HepG2 (cell line): Measurements from ENCODE around the gene MAFB. TPM values are rescaled to one million over a fixed set of nuclear protein-coding genes. Genes with fewer than 3 reads are reported as not detected.

Experiments used
- FOXK1 ChIP-seq: sonication (generic); formaldehyde crosslinking; IDR thresholded peaks from 2 replicates; pipeline ENCODE4 v1.4.0; 2020; ENCODE audit warnings: low read depth, missing genetic modification reagents, borderline replicate concordance
- IRX3 ChIP-seq: sonication (generic); formaldehyde crosslinking; IDR thresholded peaks from 2 replicates; pipeline ENCODE4 v1.8.1; 2023; ENCODE audit warnings: mild to moderate bottlenecking, low read depth, missing genetic modification reagents, borderline replicate concordance
- MAZ ChIP-seq, 2 experiments: sonication (generic) in 1 of 2; formaldehyde crosslinking in 1 of 2; IDR thresholded peaks; 2 replicates each; pipeline versions ENCODE4 v1.5.0 to v1.6.1; 2012 to 2020; ENCODE audit warnings: low read depth in 2 of 2, mild to moderate bottlenecking in 2 of 2, borderline replicate concordance in 1 of 2, improper control_type of control experiment in 1 of 2, low read length in 1 of 2, missing genetic modification reagents in 1 of 2, moderate library complexity in 1 of 2
- ZNF331 ChIP-seq: sonication (generic); formaldehyde crosslinking; IDR thresholded peaks from 2 replicates; pipeline ENCODE4 v1.4.0; 2020; ENCODE audit warnings: missing genetic modification reagents
- ZNF33B ChIP-seq: sonication (generic); formaldehyde crosslinking; IDR thresholded peaks from 2 replicates; pipeline ENCODE4 v1.5.1; 2020; ENCODE audit warnings: mild to moderate bottlenecking, missing genetic modification reagents
- ZNF589 ChIP-seq: sonication (generic); formaldehyde crosslinking; conservative IDR thresholded peaks from 2 replicates; pipeline ENCODE4 v1.8.0; 2022; ENCODE audit warnings: mild to moderate bottlenecking, moderate library complexity, missing genetic modification reagents
- ZNF7 ChIP-seq: IDR thresholded peaks from 2 replicates; pipeline ENCODE4 v1.6.1; 2016; ENCODE audit warnings: missing biosample characterization, missing genetic modification reagents
- polyA plus RNA-seq, 8 experiments: library from polyadenylated mRNA; depleted of rRNA in 3 of 8; stranded (reverse) in 7 of 8; unstranded in 1 of 8; fragments of >200 nt; fragmentation: Illumina TruSeq in 4 of 8; extraction: Trizol in 4 of 8; gene quantifications; 2 replicates each; pipeline versions ENCODE4 v1.2.1 to v1.2.3, GENCODE V29; 2011 to 2016; ENCODE audit warnings: low read depth in 4 of 8, missing spikeins in 1 of 8, mixed read lengths in 1 of 8; ENCODE audit not compliant: insufficient read depth in 1 of 8
- total RNA-seq, 5 experiments: library from RNA; depleted of rRNA; stranded (reverse); fragments of >200 nt; fragmentation: Illumina TruSeq; extraction: Trizol; gene quantifications; 2 replicates each; pipeline ENCODE4 v1.2.3, GENCODE V29; 2016; ENCODE audit warnings: low read depth in 1 of 5
- TF ChIP-seq, protein P1 (sequence below), 2 experiments: sonication (generic) in 1 of 2; formaldehyde crosslinking in 1 of 2; IDR thresholded peaks; 2 replicates each; pipeline versions ENCODE4 v1.4.0 to v1.6.1; 2016 to 2020; ENCODE audit warnings: borderline replicate concordance in 1 of 2, low read depth in 1 of 2, mild to moderate bottlenecking in 1 of 2, missing genetic modification reagents in 1 of 2
- TF ChIP-seq, protein P2 (sequence below): sonication (generic); formaldehyde crosslinking; IDR thresholded peaks from 2 replicates; pipeline ENCODE4 v1.4.0; 2020; ENCODE audit warnings: low read depth, mild to moderate bottlenecking, missing genetic modification reagents
- TF ChIP-seq, protein P3 (sequence below): sonication (generic); formaldehyde crosslinking; IDR thresholded peaks from 2 replicates; pipeline ENCODE4 v1.4.0; 2020; ENCODE audit warnings: mild to moderate bottlenecking, missing genetic modification reagents, borderline replicate concordance
- TF ChIP-seq, protein P4 (sequence below): sonication (generic); formaldehyde crosslinking; IDR thresholded peaks from 2 replicates; pipeline ENCODE4 v1.5.0; 2020; ENCODE audit warnings: mild to moderate bottlenecking, missing genetic modification reagents
- TF ChIP-seq, protein P5 (sequence below): sonication (generic); formaldehyde crosslinking; IDR thresholded peaks from 2 replicates; pipeline ENCODE4 v1.5.1; 2020; ENCODE audit warnings: mild to moderate bottlenecking, missing genetic modification reagents

The MAFB gene
- total and polyA plus RNA-seq, 2 of the 13 experiments (the other 11 are each of a cell fraction or from before 2014, with no cell fraction given) = 0.08 to 0.11 TPM

DNA sequence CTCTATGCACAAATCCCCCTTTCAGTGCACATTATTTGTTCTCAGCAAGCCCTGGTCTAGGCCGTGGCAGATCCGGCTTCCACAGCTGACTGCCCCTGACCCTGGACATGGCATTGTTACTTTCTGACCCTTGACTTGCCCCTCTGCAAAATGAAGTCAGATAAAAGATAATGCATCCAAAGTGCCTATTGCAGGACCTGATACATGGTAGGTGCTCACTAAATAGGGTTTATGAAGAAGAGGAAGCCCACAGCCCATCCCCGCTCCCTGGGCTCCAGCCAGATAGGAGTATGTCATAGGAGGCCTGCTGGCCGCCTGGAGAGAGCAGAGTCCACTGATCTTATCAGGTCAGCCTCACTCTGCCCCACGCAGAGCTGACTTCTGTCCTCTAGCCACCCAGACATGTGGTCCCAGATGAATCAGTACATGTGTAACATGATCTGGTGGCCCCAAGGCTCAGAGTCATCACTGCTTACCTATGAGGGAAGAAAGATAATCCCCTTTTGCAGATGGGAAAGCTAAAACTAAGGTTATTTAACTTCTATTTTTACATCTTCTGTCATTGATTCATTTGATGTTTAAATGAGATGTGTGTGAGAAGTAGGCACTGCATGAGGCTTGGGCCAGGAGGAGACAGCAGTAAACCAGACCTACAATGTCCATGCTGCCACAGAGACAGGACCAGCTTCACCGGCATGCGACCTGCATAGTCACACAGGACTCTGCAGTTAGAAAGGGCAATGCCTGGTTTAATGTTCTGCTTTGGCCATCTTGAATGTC lies 20.4 kb downstream of the MAFB start (continued):
- TF ChIP-seq, protein P1, sequence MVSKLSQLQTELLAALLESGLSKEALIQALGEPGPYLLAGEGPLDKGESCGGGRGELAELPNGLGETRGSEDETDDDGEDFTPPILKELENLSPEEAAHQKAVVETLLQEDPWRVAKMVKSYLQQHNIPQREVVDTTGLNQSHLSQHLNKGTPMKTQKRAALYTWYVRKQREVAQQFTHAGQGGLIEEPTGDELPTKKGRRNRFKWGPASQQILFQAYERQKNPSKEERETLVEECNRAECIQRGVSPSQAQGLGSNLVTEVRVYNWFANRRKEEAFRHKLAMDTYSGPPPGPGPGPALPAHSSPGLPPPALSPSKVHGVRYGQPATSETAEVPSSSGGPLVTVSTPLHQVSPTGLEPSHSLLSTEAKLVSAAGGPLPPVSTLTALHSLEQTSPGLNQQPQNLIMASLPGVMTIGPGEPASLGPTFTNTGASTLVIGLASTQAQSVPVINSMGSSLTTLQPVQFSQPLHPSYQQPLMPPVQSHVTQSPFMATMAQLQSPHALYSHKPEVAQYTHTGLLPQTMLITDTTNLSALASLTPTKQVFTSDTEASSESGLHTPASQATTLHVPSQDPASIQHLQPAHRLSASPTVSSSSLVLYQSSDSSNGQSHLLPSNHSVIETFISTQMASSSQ (IDR thresholded peaks at IDR 0.05; ENCODE audit: low read depth) = peak; percentile 28; the same call in 1 of the 2 replicates
- TF ChIP-seq, protein P1 (CRISPR knock-in tag; IDR thresholded peaks at IDR 0.05; ENCODE audit: borderline replicate concordance) = no peak
- TF ChIP-seq, protein P2, sequence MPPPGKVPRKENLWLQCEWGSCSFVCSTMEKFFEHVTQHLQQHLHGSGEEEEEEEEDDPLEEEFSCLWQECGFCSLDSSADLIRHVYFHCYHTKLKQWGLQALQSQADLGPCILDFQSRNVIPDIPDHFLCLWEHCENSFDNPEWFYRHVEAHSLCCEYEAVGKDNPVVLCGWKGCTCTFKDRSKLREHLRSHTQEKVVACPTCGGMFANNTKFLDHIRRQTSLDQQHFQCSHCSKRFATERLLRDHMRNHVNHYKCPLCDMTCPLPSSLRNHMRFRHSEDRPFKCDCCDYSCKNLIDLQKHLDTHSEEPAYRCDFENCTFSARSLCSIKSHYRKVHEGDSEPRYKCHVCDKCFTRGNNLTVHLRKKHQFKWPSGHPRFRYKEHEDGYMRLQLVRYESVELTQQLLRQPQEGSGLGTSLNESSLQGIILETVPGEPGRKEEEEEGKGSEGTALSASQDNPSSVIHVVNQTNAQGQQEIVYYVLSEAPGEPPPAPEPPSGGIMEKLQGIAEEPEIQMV (CRISPR knock-in tag) = no peak
- TF ChIP-seq, protein P3, sequence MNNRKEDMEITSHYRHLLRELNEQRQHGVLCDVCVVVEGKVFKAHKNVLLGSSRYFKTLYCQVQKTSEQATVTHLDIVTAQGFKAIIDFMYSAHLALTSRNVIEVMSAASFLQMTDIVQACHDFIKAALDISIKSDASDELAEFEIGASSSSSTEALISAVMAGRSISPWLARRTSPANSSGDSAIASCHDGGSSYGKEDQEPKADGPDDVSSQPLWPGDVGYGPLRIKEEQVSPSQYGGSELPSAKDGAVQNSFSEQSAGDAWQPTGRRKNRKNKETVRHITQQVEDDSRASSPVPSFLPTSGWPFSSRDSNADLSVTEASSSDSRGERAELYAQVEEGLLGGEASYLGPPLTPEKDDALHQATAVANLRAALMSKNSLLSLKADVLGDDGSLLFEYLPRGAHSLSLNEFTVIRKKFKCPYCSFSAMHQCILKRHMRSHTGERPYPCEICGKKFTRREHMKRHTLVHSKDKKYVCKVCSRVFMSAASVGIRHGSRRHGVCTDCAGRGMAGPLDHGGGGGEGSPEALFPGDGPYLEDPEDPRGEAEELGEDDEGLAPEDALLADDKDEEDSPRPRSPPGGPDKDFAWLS (CRISPR knock-in tag) = no peak
- TF ChIP-seq, protein P4, sequence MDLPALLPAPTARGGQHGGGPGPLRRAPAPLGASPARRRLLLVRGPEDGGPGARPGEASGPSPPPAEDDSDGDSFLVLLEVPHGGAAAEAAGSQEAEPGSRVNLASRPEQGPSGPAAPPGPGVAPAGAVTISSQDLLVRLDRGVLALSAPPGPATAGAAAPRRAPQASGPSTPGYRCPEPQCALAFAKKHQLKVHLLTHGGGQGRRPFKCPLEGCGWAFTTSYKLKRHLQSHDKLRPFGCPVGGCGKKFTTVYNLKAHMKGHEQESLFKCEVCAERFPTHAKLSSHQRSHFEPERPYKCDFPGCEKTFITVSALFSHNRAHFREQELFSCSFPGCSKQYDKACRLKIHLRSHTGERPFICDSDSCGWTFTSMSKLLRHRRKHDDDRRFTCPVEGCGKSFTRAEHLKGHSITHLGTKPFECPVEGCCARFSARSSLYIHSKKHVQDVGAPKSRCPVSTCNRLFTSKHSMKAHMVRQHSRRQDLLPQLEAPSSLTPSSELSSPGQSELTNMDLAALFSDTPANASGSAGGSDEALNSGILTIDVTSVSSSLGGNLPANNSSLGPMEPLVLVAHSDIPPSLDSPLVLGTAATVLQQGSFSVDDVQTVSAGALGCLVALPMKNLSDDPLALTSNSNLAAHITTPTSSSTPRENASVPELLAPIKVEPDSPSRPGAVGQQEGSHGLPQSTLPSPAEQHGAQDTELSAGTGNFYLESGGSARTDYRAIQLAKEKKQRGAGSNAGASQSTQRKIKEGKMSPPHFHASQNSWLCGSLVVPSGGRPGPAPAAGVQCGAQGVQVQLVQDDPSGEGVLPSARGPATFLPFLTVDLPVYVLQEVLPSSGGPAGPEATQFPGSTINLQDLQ = no peak
- TF ChIP-seq ZNF331 (peak; percentile 69; the same call in 1 of the 2 replicates), MAZ (IDR thresholded peaks at IDR 0.05; ENCODE audit: borderline replicate concordance, low read depth, low read length) (peak; percentile 49; the same call in 1 of the 2 replicates), MAZ (CRISPR knock-in tag; IDR thresholded peaks at IDR 0.05; ENCODE audit: low read depth) (peak; percentile 82), FOXK1 (CRISPR knock-in tag) (no peak), ZNF7 (CRISPR knock-in tag) (no peak), IRX3 (CRISPR knock-in tag) (no peak), ZNF589 (CRISPR knock-in tag) (peak; percentile 79), ZNF33B (CRISPR knock-in tag) (no peak; the same call in 1 of the 2 replicates)
- TF ChIP-seq, protein P5, sequence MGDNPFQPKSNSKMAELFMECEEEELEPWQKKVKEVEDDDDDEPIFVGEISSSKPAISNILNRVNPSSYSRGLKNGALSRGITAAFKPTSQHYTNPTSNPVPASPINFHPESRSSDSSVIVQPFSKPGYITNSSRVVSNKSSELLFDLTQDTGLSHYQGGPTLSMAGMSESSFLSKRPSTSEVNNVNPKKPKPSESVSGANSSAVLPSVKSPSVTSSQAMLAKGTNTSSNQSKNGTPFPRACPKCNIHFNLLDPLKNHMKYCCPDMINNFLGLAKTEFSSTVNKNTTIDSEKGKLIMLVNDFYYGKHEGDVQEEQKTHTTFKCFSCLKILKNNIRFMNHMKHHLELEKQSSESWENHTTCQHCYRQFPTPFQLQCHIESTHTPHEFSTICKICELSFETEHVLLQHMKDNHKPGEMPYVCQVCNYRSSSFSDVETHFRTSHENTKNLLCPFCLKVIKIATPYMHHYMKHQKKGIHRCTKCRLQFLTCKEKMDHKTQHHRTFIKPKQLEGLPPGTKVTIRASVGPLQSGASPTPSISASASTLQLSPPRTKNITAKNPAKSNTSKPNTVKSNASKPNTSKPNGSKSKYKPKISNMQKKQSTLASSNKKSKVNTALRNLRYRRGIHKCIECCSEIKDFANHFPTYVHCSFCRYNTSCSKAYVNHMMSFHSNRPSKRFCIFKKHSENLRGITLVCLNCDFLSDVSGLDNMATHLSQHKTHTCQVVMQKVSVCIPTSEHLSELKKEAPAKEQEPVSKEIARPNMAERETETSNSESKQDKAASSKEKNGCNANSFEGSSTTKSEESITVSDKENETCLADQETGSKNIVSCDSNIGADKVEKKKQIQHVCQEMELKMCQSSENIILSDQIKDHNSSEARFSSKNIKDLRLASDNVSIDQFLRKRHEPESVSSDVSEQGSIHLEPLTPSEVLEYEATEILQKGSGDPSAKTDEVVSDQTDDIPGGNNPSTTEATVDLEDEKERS (CRISPR knock-in tag) = no peak
